ENCODE measurements around the gene PNMT. TPM values are rescaled to one million over a fixed set of nuclear protein-coding genes. Genes with fewer than 3 reads are reported as not detected.

Gene PNMT
- total and polyA plus RNA-seq, 2 of the 4 experiments (the other 2 are of a cell fraction), result not detected

GRCh38 chr17:39623356-39623950 lies 44.8 kb upstream of the PNMT start:
- TF ChIP-seq NFE2L2 (IDR thresholded peaks at IDR 0.05; ENCODE audit: low read depth, low read length) (no peak), MAZ (IDR thresholded peaks at IDR 0.05; ENCODE audit: borderline replicate concordance, low read depth, low read length) (no peak), RCOR1 (IDR thresholded peaks at IDR 0.05; ENCODE audit: insufficient replicate concordance, low read length) (no peak), SMC3 (IDR thresholded peaks at IDR 0.05; ENCODE audit: low read depth, low read length) (peak; percentile 72), FOS (IDR thresholded peaks at IDR 0.05; ENCODE audit: low read depth, low read length) (no peak), CEBPB (IDR thresholded peaks at IDR 0.05; ENCODE audit: low read depth, low read length) (no peak), USF2 (IDR thresholded peaks at IDR 0.05; ENCODE audit: low read depth, low read length) (no peak), MXI1 (IDR thresholded peaks at IDR 0.05; ENCODE audit: borderline replicate concordance, low read depth, low read length) (no peak), RAD21 (IDR thresholded peaks at IDR 0.05; ENCODE audit: low read length) (peak; percentile 79)
- TF ChIP-seq, protein P1, sequence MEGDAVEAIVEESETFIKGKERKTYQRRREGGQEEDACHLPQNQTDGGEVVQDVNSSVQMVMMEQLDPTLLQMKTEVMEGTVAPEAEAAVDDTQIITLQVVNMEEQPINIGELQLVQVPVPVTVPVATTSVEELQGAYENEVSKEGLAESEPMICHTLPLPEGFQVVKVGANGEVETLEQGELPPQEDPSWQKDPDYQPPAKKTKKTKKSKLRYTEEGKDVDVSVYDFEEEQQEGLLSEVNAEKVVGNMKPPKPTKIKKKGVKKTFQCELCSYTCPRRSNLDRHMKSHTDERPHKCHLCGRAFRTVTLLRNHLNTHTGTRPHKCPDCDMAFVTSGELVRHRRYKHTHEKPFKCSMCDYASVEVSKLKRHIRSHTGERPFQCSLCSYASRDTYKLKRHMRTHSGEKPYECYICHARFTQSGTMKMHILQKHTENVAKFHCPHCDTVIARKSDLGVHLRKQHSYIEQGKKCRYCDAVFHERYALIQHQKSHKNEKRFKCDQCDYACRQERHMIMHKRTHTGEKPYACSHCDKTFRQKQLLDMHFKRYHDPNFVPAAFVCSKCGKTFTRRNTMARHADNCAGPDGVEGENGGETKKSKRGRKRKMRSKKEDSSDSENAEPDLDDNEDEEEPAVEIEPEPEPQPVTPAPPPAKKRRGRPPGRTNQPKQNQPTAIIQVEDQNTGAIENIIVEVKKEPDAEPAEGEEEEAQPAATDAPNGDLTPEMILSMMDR (conservative IDR thresholded peaks at IDR 0.05; ENCODE audit: low read depth, low read length), result peak; percentile 81
- Histone ChIP-seq H3K14ac (replicated peaks; ENCODE audit: low read depth, low read length) (no peak overlapping the region), H2BK20ac (ENCODE audit: low read depth, low read length) (no peak overlapping the region), H2AFZ (replicated peaks; ENCODE audit: low read length, poor library complexity) (no peak overlapping the region), H4K5ac (ENCODE audit: low read depth, low read length) (no peak overlapping the region), H3K9ac (ENCODE audit: low read depth, low read length) (no peak overlapping the region), H3K9me3 (ENCODE audit: control insufficient read depth, insufficient read depth, low read length) (no peaks in the 10 kb centered on the region), H3K79me1 (ENCODE audit: low read depth in 1 of 2, low read length in 2 of 2) (no peaks in the 10 kb centered on the region), H3K4me2 (ENCODE audit: low read depth, low read length) (no peak overlapping the region), H3K56ac (ENCODE audit: extremely low read depth, insufficient read depth, low read length) (no peak overlapping the region), H3K4me3 (ENCODE audit: insufficient read depth, low read depth, low read length) (no peak overlapping the region), H3K27me3 (ENCODE audit: control insufficient read depth, insufficient read depth, low read length) (peaks cover 61% of the 10 kb centered on the region), H3K9me1 (ENCODE audit: insufficient read depth, low read length) (no peaks in the 10 kb centered on the region), H4K8ac (ENCODE audit: low read depth in 2 of 2, low read length in 2 of 2) (no peak overlapping the region), H4K20me1 (ENCODE audit: insufficient read depth, low read length) (no peaks in the 10 kb centered on the region), H3K23ac (ENCODE audit: low read depth, low read length) (no peak overlapping the region), H3K36me3 (ENCODE audit: control insufficient read depth, insufficient read depth, low read length) (no peaks in the 10 kb centered on the region), H3K18ac (ENCODE audit: low read depth, low read length) (no peak overlapping the region), H2AK5ac (ENCODE audit: low read depth, low read length) (no peak overlapping the region), H4K91ac (ENCODE audit: insufficient read depth, low read depth, low read length) (no peak overlapping the region), H2AK9ac (replicated peaks; ENCODE audit: low read depth, low read length, poor library complexity) (no peak overlapping the region), H2BK5ac (ENCODE audit: low read depth, low read length, poor library complexity, severe bottlenecking) (no peak overlapping the region), H3K4ac (ENCODE audit: low read depth, low read length) (no peak overlapping the region), H3K27ac (ENCODE audit: insufficient read depth, low read length) (no peak overlapping the region), H3K4me1 (ENCODE audit: control insufficient read depth, insufficient read depth, low read length) (peaks cover 3% of the 10 kb centered on the region; the same call in 1 of the 2 replicates), H2BK120ac (ENCODE audit: low read depth, low read length) (no peak overlapping the region), H2BK15ac (ENCODE audit: low read depth, low read length) (no peak overlapping the region)
- CTCF ChIA-PET, result interaction anchor here (1.0 to 1.5 kb wide), 8 partner anchors 9 to 129 kb away, joined by 3 to 9 read pairs (median 3); no protein-coding TSS in a partner anchor
- BruUV-seq (replicated peaks), result no TSS peak
- dilution Hi-C loops (cut with HindIII; ENCODE audit: low sequenced_read_pairs, unreplicated experiment), result no loop called here
- ATAC-seq (ENCODE audit: low read depth) (peak; percentile 76), DNase-seq (peak; percentile 36)
- in situ Hi-C loops (cut with MboI; ENCODE audit: low sequenced_read_pairs), result loop anchor here (5.0 kb wide), 1 partner anchor 81 kb away; no protein-coding TSS in a partner anchor
- 11% methylated on average over 7 of the region's 16 CpGs; no CpG with 5 or more reads in 1 of the 2 experiments for WGBS, 2 experiments (ENCODE audit: extremely low coverage in 2 of 2, insufficient read length in 1 of 2)
- intact Hi-C loops (cut with micrococcal nuclease), result loop anchor here (1.0 to 10.0 kb wide), 3 partner anchors 75 to 361 kb away; partner anchors contain the start of gene PSMD3
- POLR2A ChIA-PET (ENCODE audit: unreplicated experiment), result interaction anchor here (0.6 kb wide), 1 partner anchor 77 kb away, joined by 6 read pairs; the partner anchor contains the start of gene ERBB2

Measured in IMR-90 (cell line).